Activated T-helper 1 cell treated with anti-CD3 and anti-CD28 coated beads, Interleukin-12 subunit alpha, Interleukin-12 subunit beta, Interleukin-2, Interleukin-4 antibody, amounts not matched to agents 30 ng/mL and 10 ng/mL and 1 ng/mL, durations not matched to agents 14 hours and 24 hours and 36 hours (primary cell): ENCODE measurements around the gene ANKRD29. TPM values are rescaled to one million over a fixed set of nuclear protein-coding genes. Genes with fewer than 3 reads are reported as not detected.
A peak's percentile ranks its signal among the peaks of the same experiment; 100 is the strongest.
"Not testable (repeated sequence)": the region's sequence is repeated elsewhere in the genome, so short reads cannot be mapped to it uniquely, and the experiment has no call there.

Experiments used
- DNase-seq: peaks from one replicate; pipeline ENCODE4 v3.0.0; 2021; ENCODE audit warnings: low spot score
- H3K27ac Mint-ChIP-seq: one replicate; pipeline ENCODE4 v1.8.0; 2021; ENCODE audit warnings: mild to moderate bottlenecking, mixed read lengths
- H3K27me3 Mint-ChIP-seq: one replicate; pipeline ENCODE4 v1.8.0; 2022; ENCODE audit warnings: mild to moderate bottlenecking, moderate library complexity, mixed read lengths; ENCODE audit not compliant: insufficient read depth
- H3K36me3 Mint-ChIP-seq: one replicate; pipeline ENCODE4 v1.8.0; 2021; ENCODE audit warnings: low read depth, mixed read lengths
- H3K4me1 Mint-ChIP-seq: one replicate; pipeline ENCODE4 v1.8.0; 2021; ENCODE audit warnings: low read depth, mixed read lengths
- H3K4me3 Mint-ChIP-seq: one replicate; pipeline ENCODE4 v1.8.0; 2021; ENCODE audit warnings: mild to moderate bottlenecking, moderate library complexity, mixed read lengths
- H3K9me3 Mint-ChIP-seq: one replicate; pipeline ENCODE4 v1.8.0; 2021; ENCODE audit warnings: mixed read lengths
- intact Hi-C: fragments of 100-400 bp; cut with micrococcal nuclease; formaldehyde crosslinking; loops from one replicate; pipeline ENCODE4 v1.15.1; 2024
- total RNA-seq: library from RNA; stranded (reverse); gene quantifications from 2 replicates; pipeline ENCODE4 v1.2.3, GENCODE V29; 2022

ANKRD29 gene
- total RNA-seq, 1 donor from 2014 or later: not detected

GRCh38 chr18:23563377-23564043 lies 99.2 kb downstream of the ANKRD29 start:
- H3K9me3 Mint-ChIP-seq: no peaks in the 10 kb centered on the region
- intact Hi-C loops: loop anchor here (1.0 to 2.0 kb wide), 3 partner anchors 23 to 59 kb away; no protein-coding TSS in a partner anchor
- no peaks in the 10 kb centered on the region for H3K27me3 Mint-ChIP-seq
- peaks cover 7% of the 10 kb centered on the region for H3K4me1 Mint-ChIP-seq
- peaks cover 51% of the 10 kb centered on the region for H3K36me3 Mint-ChIP-seq
- DNase-seq: no peak
- H3K4me3 Mint-ChIP-seq: no peak overlapping the region
- peak overlapping the region; percentile 2 for H3K27ac Mint-ChIP-seq

DNA sequence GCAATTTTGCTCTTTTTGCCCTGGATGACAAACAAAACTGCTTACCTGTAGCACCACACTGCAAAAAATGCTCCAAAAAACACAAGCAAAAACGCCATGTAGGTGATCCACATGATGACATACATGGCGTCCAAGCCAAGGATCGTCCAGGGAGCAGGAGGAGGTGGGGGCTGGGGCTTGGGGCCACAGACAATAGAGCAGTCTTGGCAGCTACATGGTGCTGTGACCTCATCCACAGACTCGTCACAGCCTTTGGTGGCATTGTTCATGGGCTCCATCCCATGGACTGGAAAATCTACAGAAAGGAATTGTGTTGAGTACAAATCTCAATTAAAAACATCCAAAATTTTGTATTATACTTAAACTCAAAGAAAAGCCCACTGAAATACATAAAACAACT lies 102.5 kb downstream of the ANKRD29 start:
- intact Hi-C loops: no loop called here
- no peak overlapping the region for H3K27ac Mint-ChIP-seq
- peaks cover 7% of the 10 kb centered on the region for H3K4me1 Mint-ChIP-seq
- peaks cover 55% of the 10 kb centered on the region for H3K36me3 Mint-ChIP-seq
- no peak overlapping the region for H3K4me3 Mint-ChIP-seq
- H3K9me3 Mint-ChIP-seq: no peaks in the 10 kb centered on the region
- H3K27me3 Mint-ChIP-seq: no peaks in the 10 kb centered on the region
- no peak for DNase-seq

- H3K36me3 Mint-ChIP-seq: peaks cover 60% of the 10 kb centered on the region
- H3K27ac Mint-ChIP-seq, H3K4me3 Mint-ChIP-seq, H3K27me3 Mint-ChIP-seq, DNase-seq, H3K9me3 Mint-ChIP-seq, intact Hi-C loops, H3K4me1 Mint-ChIP-seq: not testable (repeated sequence)
These were observed 105.2 kb downstream of the ANKRD29 start for GRCh38 chr18:23557511-23557910.

GRCh38 chr18:23556145-23556780 lies 106.4 kb downstream of the ANKRD29 start:
- H3K4me3 Mint-ChIP-seq: no peak overlapping the region
- H3K27ac Mint-ChIP-seq: no peak overlapping the region
- H3K36me3 Mint-ChIP-seq: peaks cover 63% of the 10 kb centered on the region
- H3K4me1 Mint-ChIP-seq: no peaks in the 10 kb centered on the region
- DNase-seq: no peak
- no peaks in the 10 kb centered on the region for H3K27me3 Mint-ChIP-seq
- intact Hi-C loops: no loop called here
- H3K9me3 Mint-ChIP-seq: no peaks in the 10 kb centered on the region

- intact Hi-C loops: no loop called here
- Mint-ChIP-seq H3K4me1 (no peaks in the 10 kb centered on the region), H3K27me3 (no peaks in the 10 kb centered on the region), H3K36me3 (peaks cover 63% of the 10 kb centered on the region), H3K9me3 (no peaks in the 10 kb centered on the region), H3K4me3 (no peak overlapping the region), H3K27ac (no peak overlapping the region)
- DNase-seq: no peak
These were observed 108.8 kb downstream of the ANKRD29 start for GRCh38 chr18:23553887-23554286.

DNA sequence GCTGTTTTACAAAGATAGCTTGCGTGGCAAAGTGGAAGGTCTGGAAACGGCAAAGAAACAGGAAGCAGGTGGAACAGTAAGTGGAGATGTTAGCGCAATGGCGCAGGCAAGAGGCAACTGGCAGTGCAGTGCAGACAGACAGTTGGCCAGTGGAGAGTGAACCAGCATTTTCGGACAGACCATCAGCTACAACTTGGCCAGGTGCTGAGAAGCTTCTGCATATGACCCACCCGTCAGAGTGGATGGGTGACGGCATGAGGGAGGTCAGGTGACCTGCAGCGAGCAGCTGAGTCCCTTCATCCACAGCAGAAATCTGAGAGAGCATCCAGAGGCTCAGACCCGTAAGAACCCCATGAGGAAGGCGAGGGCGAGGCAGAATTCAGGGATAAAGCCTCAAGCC lies 110.2 kb downstream of the ANKRD29 start:
- H3K4me3 Mint-ChIP-seq: no peak overlapping the region
- H3K36me3 Mint-ChIP-seq: peaks cover 58% of the 10 kb centered on the region
- intact Hi-C loops: no loop called here
- no peaks in the 10 kb centered on the region for H3K9me3 Mint-ChIP-seq
- H3K4me1 Mint-ChIP-seq: no peaks in the 10 kb centered on the region
- no peaks in the 10 kb centered on the region for H3K27me3 Mint-ChIP-seq
- no peak overlapping the region for H3K27ac Mint-ChIP-seq
- no peak for DNase-seq

DNA sequence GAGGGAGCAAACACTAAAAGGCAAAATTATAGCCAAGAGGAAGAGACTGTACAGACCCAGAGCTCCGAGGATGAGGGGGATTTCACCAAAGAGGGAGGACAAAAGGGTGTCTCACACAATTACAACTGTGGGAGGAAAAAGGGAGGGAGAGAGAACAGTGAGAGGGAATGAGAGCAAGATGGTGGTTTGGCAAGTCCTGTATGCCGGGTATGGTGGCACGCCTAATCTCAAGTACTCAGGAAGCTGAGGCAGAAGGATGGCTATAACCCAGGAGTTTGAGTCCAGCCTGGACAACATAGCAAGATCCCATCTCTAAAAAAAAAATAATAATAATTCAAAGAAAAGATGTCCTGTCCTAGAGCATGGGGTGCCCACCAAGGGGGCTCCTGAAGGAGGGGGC lies 110.7 kb downstream of the ANKRD29 start:
- peaks cover 55% of the 10 kb centered on the region for H3K36me3 Mint-ChIP-seq
- H3K27me3 Mint-ChIP-seq: no peaks in the 10 kb centered on the region
- H3K4me1 Mint-ChIP-seq: no peaks in the 10 kb centered on the region
- no peak overlapping the region for H3K27ac Mint-ChIP-seq
- no peak overlapping the region for H3K4me3 Mint-ChIP-seq
- intact Hi-C loops: no loop called here
- H3K9me3 Mint-ChIP-seq: no peaks in the 10 kb centered on the region
- no peak for DNase-seq

GRCh38 chr18:23550898-23551297 lies 111.8 kb downstream of the ANKRD29 start:
- DNase-seq: no peak

More at GRCh38 chr18:23550898-23551297, 111.8 kb downstream of the ANKRD29 start:
- no peaks in the 10 kb centered on the region for H3K9me3 Mint-ChIP-seq
- no peak overlapping the region for H3K4me3 Mint-ChIP-seq
- peaks cover 54% of the 10 kb centered on the region for H3K36me3 Mint-ChIP-seq
- intact Hi-C loops: no loop called here
- H3K27me3 Mint-ChIP-seq: no peaks in the 10 kb centered on the region
- peaks cover 6% of the 10 kb centered on the region for H3K4me1 Mint-ChIP-seq
- H3K27ac Mint-ChIP-seq: no peak overlapping the region

Other genes with a start within 250 kb of the ANKRD29 start
- gene RIOK3, start 209.6 kb downstream of the ANKRD29 start, total RNA-seq: 40.8 and 52.2 TPM in 2 replicates
- 56.3 and 56.7 TPM in 2 replicates for gene RMC1, start 159.4 kb downstream of the ANKRD29 start, total RNA-seq
- 30.1 and 30.2 TPM in 2 replicates for gene NPC1, start 76.4 kb downstream of the ANKRD29 start, total RNA-seq
- not detected in 2 replicates for gene LAMA3, start 26.5 kb upstream of the ANKRD29 start, total RNA-seq